ENCODE measurements around the gene CAMKK1. TPM values are rescaled to one million over a fixed set of nuclear protein-coding genes. Genes with fewer than 3 reads are reported as not detected.

CAMKK1 gene
- polyA plus RNA-seq, 1 donor (not counting 4 experiments of a cell fraction or from before 2014, with no cell fraction given) = 2.5 TPM

DNA sequence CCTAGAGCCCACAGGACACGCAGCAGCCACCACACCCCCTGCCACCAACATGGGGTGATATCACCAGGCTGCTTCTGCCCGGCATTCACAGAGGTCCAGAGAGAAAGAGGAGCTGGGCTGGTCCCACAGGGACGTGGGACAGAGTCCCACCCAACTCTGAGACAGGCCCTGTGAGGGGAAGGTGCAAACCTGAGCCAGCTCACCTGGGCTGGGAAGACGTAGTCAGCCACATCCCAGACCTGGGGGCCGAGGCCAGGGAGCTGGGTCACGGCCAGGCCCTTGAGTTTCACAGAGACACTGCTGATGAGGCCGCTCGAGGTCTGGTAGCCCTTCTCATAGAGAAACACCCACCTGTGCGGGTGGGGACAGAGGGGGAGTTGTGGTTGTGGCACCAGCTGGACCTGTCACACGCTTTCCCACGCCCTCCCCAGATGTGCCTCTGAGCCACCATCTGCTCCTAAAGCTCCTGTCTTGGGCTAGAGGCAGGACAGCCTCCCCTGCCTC, 12.2 kb upstream of the CAMKK1 start:
- H3K4me1 ChIP-seq (ENCODE audit: control insufficient read depth, extremely low read depth, insufficient read depth, low read length) = no peaks in the 10 kb centered on the region
- H3K27me3 ChIP-seq (ENCODE audit: control insufficient read depth, extremely low read depth, insufficient read depth, low read length) = peaks cover 5% of the 10 kb centered on the region
- H3K36me3 ChIP-seq (ENCODE audit: control insufficient read depth in 2 of 2, extremely low read depth in 1 of 2, insufficient read depth in 2 of 2, low read length in 2 of 2) = no peaks in the 10 kb centered on the region
- TF ChIP-seq, protein P1, sequence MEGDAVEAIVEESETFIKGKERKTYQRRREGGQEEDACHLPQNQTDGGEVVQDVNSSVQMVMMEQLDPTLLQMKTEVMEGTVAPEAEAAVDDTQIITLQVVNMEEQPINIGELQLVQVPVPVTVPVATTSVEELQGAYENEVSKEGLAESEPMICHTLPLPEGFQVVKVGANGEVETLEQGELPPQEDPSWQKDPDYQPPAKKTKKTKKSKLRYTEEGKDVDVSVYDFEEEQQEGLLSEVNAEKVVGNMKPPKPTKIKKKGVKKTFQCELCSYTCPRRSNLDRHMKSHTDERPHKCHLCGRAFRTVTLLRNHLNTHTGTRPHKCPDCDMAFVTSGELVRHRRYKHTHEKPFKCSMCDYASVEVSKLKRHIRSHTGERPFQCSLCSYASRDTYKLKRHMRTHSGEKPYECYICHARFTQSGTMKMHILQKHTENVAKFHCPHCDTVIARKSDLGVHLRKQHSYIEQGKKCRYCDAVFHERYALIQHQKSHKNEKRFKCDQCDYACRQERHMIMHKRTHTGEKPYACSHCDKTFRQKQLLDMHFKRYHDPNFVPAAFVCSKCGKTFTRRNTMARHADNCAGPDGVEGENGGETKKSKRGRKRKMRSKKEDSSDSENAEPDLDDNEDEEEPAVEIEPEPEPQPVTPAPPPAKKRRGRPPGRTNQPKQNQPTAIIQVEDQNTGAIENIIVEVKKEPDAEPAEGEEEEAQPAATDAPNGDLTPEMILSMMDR (optimal IDR thresholded peaks at IDR 0.05 in 1 of 3, IDR thresholded peaks at IDR 0.05 in 1 of 3, conservative IDR thresholded peaks at IDR 0.05 in 1 of 3; ENCODE audit: extremely low read depth in 1 of 3, insufficient read depth in 2 of 3, low read length in 3 of 3) = no peak
- TF ChIP-seq EZH2 (IDR thresholded peaks at IDR 0.05; ENCODE audit: low read length) = no peak
- H4K20me1 ChIP-seq (ENCODE audit: control insufficient read depth, extremely low read depth, insufficient read depth, low read length) = no peaks in the 10 kb centered on the region
- no peaks in the 10 kb centered on the region for H3K9me1 ChIP-seq (ENCODE audit: control insufficient read depth, extremely low read depth, insufficient read depth, low read length)
- H2AFZ ChIP-seq (ENCODE audit: control insufficient read depth, low read length) = no peak overlapping the region
- no peak overlapping the region for H3K27ac ChIP-seq (ENCODE audit: control insufficient read depth, insufficient read depth, low read length)
- H3K9me3 ChIP-seq (ENCODE audit: control insufficient read depth, low read depth, low read length) = no peaks in the 10 kb centered on the region
- dilution Hi-C loops (cut with MboI; ENCODE audit: extremely low pct_ligation_motif_present, low sequenced_read_pairs) = no loop called here
- DNase-seq (ENCODE audit: low read depth, low spot score) (no peak), FAIRE-seq (no peak)
- no peak overlapping the region for H3K4me3 ChIP-seq (ENCODE audit: control insufficient read depth in 2 of 3, extremely low read depth in 1 of 3, insufficient read depth in 2 of 3, low read depth in 1 of 3, low read length in 3 of 3)
- no peaks in the 10 kb centered on the region for H3K79me2 ChIP-seq (ENCODE audit: control insufficient read depth, insufficient read depth, low read length)
- no peak overlapping the region for H3K4me2 ChIP-seq (ENCODE audit: control insufficient read depth, extremely low read depth, insufficient read depth, low read depth, low read length)
- no peak overlapping the region for H3K9ac ChIP-seq (ENCODE audit: control insufficient read depth, extremely low read depth, insufficient read depth, low read length)

DNA sequence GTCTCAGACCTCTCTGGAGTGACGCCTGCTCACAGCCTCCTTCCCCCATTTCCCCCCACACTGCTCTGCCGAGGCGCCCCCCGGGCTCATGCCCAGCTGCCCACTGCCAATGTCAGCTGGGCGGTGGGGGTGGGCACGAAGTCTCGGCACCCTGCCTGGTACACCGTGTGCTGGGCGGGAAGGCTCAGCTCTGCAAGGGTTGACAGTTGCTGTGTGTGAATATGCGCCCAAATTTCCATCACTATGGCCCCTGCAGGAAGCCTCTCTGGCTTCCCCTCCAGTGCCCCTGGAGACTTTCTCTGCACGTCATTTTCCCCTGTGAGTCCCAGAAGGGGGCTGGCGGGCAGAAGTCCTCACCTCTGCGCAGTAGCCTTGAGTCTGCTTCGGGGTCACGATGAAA, 11.6 kb upstream of the CAMKK1 start:
- Histone ChIP-seq H3K36me3 (ENCODE audit: control insufficient read depth in 2 of 2, extremely low read depth in 1 of 2, insufficient read depth in 2 of 2, low read length in 2 of 2) (no peaks in the 10 kb centered on the region), H3K4me1 (ENCODE audit: control insufficient read depth, extremely low read depth, insufficient read depth, low read length) (no peaks in the 10 kb centered on the region), H4K20me1 (ENCODE audit: control insufficient read depth, extremely low read depth, insufficient read depth, low read length) (no peaks in the 10 kb centered on the region), H3K9ac (ENCODE audit: control insufficient read depth, extremely low read depth, insufficient read depth, low read length) (no peak overlapping the region), H3K27ac (ENCODE audit: control insufficient read depth, insufficient read depth, low read length) (no peak overlapping the region), H3K27me3 (ENCODE audit: control insufficient read depth, extremely low read depth, insufficient read depth, low read length) (peaks cover 5% of the 10 kb centered on the region), H3K4me2 (ENCODE audit: control insufficient read depth, extremely low read depth, insufficient read depth, low read depth, low read length) (no peak overlapping the region), H3K9me1 (ENCODE audit: control insufficient read depth, extremely low read depth, insufficient read depth, low read length) (no peaks in the 10 kb centered on the region), H3K79me2 (ENCODE audit: control insufficient read depth, insufficient read depth, low read length) (no peaks in the 10 kb centered on the region), H3K4me3 (ENCODE audit: control insufficient read depth in 2 of 3, extremely low read depth in 1 of 3, insufficient read depth in 2 of 3, low read depth in 1 of 3, low read length in 3 of 3) (no peak overlapping the region), H2AFZ (ENCODE audit: control insufficient read depth, low read length) (no peak overlapping the region), H3K9me3 (ENCODE audit: control insufficient read depth, low read depth, low read length) (no peaks in the 10 kb centered on the region)
- DNase-seq (ENCODE audit: low read depth, low spot score) (no peak), FAIRE-seq (no peak)
- dilution Hi-C loops (cut with MboI; ENCODE audit: extremely low pct_ligation_motif_present, low sequenced_read_pairs) = no loop called here
- TF ChIP-seq, protein P1 (optimal IDR thresholded peaks at IDR 0.05 in 1 of 3, IDR thresholded peaks at IDR 0.05 in 1 of 3, conservative IDR thresholded peaks at IDR 0.05 in 1 of 3; ENCODE audit: extremely low read depth in 1 of 3, insufficient read depth in 2 of 3, low read length in 3 of 3) = no peak
- no peak for TF ChIP-seq EZH2 (IDR thresholded peaks at IDR 0.05; ENCODE audit: low read length)

Data from keratinocyte (primary cell).